ENCODE results near the gene LHX2.

LHX2 gene

DNA sequence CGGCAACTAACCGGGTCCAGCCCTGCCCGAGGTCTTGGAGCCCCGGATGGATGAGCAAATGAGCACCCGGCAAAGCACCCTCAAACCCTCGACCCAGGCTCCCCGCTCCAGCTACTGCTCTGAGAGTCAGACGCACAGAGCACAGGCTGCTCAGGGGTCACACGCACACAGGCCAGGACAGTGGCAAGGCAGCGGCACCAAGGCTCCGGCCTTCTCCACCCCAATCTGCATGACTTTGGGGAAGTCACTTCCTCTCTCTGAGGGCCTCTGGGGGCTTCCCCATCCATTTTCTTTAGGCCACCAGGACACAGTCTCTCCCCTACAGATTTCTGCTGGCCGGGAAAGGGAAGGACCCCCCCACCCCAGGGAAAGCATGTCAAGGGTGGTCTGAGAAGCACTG is 18.0 kb downstream of the LHX2 start:
- DNase-seq (ENCODE audit: low read depth in 2 of 2, low spot score in 1 of 2) = no peak

DNA sequence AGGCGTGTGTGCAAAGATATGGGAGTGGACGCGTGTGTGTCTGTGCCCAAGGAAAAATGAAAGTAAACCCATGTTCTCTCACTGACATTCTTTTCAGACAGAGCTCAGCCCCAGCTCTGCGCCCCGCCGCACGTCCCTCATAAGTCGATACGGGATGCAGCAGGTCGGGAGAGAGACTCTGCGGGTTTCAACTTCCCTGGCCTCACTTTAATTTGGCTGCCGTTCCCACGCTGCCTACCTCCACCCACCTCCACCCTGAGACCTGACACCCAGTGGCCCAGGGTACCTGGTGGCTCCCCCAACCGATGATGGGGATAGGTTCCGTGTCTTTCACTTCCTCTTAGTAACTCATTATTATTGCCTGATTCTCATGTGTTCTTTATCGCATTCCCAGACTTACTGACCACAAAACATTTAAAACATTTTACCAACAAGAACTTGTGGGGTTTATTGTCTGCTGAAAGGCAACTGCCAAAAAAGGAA is 19.4 kb downstream of the LHX2 start:
- no peak for DNase-seq (ENCODE audit: low read depth in 2 of 2, low spot score in 1 of 2)

GRCh38 chr9:124032247-124032646 is 20.7 kb downstream of the LHX2 start:
- no peak for DNase-seq (ENCODE audit: low read depth in 2 of 2, low spot score in 1 of 2)

- DNase-seq (ENCODE audit: low read depth in 2 of 2, low spot score in 1 of 2) = no peak
Observed at GRCh38 chr9:124033348-124033747, 21.8 kb downstream of the LHX2 start.

DNA sequence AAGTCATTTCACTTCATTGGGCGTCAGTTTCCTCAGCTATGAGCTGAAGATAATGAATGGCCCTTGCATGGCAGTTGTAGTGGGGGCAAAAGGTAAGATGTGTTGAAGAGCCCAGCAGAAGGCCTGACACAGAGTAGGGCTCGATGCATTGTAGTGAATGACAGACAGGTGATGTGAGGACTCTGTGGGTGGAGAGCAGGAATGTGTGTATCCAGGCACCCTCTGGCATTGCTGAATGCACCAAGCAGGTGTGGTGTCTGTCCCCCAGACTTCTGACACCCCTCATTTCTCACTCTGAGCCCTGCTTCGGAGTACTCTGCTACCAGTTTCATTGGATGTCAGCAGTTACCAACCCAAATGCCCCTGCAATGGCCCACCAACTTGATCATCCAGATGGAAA is 22.4 kb downstream of the LHX2 start:
- no peak for DNase-seq (ENCODE audit: low read depth in 2 of 2, low spot score in 1 of 2)

GRCh38 chr9:124035001-124035650 is 23.6 kb downstream of the LHX2 start:
- DNase-seq (ENCODE audit: low read depth in 2 of 2, low spot score in 1 of 2) = no peak

- no peak for DNase-seq (ENCODE audit: low read depth in 2 of 2, low spot score in 1 of 2)
Observed at GRCh38 chr9:124036578-124036977, 25.0 kb downstream of the LHX2 start.

DNA sequence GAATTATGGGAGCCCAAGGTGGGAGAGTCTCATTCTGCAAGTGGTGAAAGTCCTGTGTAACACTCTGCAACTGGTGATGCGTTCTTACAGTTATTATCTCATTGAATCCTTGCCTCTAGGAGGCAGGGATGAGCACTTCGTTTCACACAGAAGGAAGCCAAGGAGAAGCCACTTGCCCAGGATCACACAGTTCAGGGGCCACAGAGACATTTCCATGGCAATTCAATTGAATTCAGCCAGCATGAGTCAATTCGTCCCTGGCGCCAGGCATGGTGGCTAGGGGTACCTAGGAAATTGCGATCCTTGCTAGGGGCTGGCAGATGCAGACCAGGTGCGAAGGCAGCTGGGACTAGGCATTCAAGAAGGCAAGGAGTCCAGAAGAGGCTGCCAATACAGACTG is 26.2 kb downstream of the LHX2 start:
- no peak for DNase-seq (ENCODE audit: low read depth in 2 of 2, low spot score in 1 of 2)

DNA sequence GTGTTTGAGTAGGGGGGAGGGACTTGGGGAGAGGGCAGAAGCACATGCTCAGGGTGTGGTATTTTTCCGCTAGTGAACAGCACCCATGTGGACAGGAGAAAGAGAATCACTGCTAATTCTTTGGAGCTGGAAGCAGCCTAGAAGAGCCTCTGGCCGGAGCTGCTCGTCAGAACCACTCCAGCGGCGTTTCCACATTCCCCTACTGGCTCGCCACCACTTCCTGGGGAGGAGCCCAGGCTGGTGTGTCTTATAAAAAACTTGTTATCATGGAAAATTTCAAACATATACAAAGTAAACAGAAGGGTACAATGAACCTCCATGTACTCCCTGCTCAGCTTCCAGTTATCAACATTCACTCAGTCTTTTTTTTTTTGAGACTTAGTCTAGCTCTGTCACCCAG is 26.7 kb downstream of the LHX2 start:
- no peak for DNase-seq (ENCODE audit: low read depth in 2 of 2, low spot score in 1 of 2)

GRCh38 chr9:124038790-124039633 is 27.4 kb downstream of the LHX2 start:
- no peak for DNase-seq (ENCODE audit: low read depth in 2 of 2, low spot score in 1 of 2)

GRCh38 chr9:124040186-124040931 is 28.8 kb downstream of the LHX2 start:
- DNase-seq (ENCODE audit: low read depth in 2 of 2, low spot score in 1 of 2) = no peak

DNA sequence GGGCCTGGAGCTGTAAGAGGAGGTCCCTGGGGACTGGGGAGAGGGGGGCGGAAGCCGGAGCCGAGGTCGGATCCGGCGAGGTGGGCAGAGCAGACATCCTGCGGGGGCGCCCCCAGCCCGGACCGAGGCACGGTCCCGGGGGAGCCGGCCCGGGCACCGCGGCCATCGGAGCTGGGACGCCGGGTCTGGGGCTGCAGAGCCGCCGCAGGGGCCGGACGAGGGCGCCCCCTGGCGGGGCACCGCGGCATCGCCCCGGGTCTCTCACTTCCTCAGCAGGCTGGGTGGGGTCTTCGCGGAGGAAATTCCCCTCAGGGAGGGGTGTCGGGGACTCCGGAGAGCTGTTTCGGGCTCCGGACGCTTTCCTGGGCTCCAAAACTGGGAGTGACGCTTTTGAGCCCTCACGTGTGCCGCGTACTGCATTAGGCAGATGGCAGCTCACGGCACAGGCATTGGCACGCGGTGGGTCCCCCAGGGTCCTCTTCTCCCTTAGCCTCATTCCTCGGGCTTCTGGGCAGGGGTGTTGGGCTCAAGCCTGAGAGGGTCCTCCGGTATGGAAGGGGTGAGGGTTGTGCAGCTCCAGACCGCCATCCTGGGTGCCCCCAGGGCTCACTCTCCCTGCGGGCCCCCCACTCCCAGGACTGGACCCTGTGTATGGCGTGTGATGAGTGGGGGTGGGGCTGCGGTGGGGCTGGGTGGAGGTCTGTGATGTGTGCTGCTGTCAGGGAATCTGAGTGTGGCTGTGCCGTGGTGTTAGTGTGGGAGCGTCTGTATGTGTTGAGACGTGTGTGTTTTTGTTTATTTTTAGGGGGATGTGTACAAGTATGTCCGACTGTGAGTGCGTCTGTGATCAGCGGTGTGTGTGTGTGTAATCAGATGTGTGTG is 29.6 kb downstream of the LHX2 start:
- no peak for DNase-seq (ENCODE audit: low read depth in 2 of 2, low spot score in 1 of 2)

GRCh38 chr9:124041817-124042116 is 30.2 kb downstream of the LHX2 start:
- DNase-seq (ENCODE audit: low read depth in 2 of 2, low spot score in 1 of 2) = no peak

- DNase-seq (ENCODE audit: low read depth in 2 of 2, low spot score in 1 of 2) = no peak
Observed at GRCh38 chr9:124042201-124042721, 30.7 kb downstream of the LHX2 start.

DNA sequence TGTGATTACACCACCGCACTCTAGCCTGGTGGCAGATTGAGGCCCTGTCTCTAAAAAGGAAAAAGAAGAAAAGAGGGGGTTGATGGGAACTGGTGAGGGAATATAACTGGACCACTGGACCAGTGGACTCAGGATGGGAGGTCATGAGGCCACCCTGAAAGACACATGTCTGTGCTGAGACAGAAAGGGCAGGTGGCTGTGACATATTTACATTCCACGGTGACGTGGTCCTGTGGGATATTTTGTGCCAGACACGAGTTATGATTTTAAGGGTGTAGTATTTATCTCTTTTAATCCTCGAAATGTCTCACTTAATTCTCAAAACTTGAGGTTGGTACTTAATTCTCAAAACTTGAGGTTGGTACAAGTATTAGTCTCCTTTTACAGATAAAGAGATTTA is 32.9 kb downstream of the LHX2 start:
- no peak for DNase-seq (ENCODE audit: low read depth in 2 of 2, low spot score in 1 of 2)

- no peak for DNase-seq (ENCODE audit: low read depth in 2 of 2, low spot score in 1 of 2)
Observed at GRCh38 chr9:124045076-124045829, 33.7 kb downstream of the LHX2 start.

- no peak for DNase-seq (ENCODE audit: low read depth in 2 of 2, low spot score in 1 of 2)
Observed at GRCh38 chr9:124045830-124046177, 34.2 kb downstream of the LHX2 start.

- no peak for DNase-seq (ENCODE audit: low read depth in 2 of 2, low spot score in 1 of 2)
Observed at GRCh38 chr9:124046189-124046588, 34.6 kb downstream of the LHX2 start.

GRCh38 chr9:124047251-124047672 is 35.7 kb downstream of the LHX2 start:
- no peak for DNase-seq (ENCODE audit: low read depth in 2 of 2, low spot score in 1 of 2)

- no peak for DNase-seq (ENCODE audit: low read depth in 2 of 2, low spot score in 1 of 2)
Observed at GRCh38 chr9:124050955-124051354, 39.4 kb downstream of the LHX2 start.

Data from stimulated activated CD8-positive, alpha-beta memory T cell treated with anti-CD3 and anti-CD28 coated beads, Interleukin-4, amount 100 ng/mL, for 4 hours (primary cell).